Choroid plexus epithelial cell (primary cell): ENCODE data around the gene FSD1.

Experiments used
- DNase-seq: peaks from one replicate; pipeline ENCODE4 v3.0.0-alpha.2; 2010; ENCODE audit warnings: low read depth
- H3K4me3 ChIP-seq: 2 replicates; pipeline ENCODE4 v1.5.1; 2011; ENCODE audit warnings: low read depth, mild to moderate bottlenecking, control low read depth, low read length, moderate library complexity
- CTCF ChIP-seq: conservative IDR thresholded peaks from 2 replicates; pipeline ENCODE4 v1.5.1; 2011; ENCODE audit warnings: low read depth, mild to moderate bottlenecking, control low read depth, inconsistent platforms, low read length, moderate library complexity

FSD1 gene

GRCh38 chr19:4357095-4357797, 52.8 kb downstream of the FSD1 start:
- H3K4me3 ChIP-seq, result no peak overlapping the region
- no peak for TF ChIP-seq CTCF
- DNase-seq, result no peak

- DNase-seq, result no peak
- TF ChIP-seq CTCF, result no peak
- H3K4me3 ChIP-seq, result no peak overlapping the region
Measured at GRCh38 chr19:4357921-4358326, 53.5 kb downstream of the FSD1 start.

GRCh38 chr19:4358709-4359626, 54.6 kb downstream of the FSD1 start:
- DNase-seq, result no peak
- TF ChIP-seq CTCF, result no peak
- no peak overlapping the region for H3K4me3 ChIP-seq

GRCh38 chr19:4359627-4360000, 55.2 kb downstream of the FSD1 start:
- DNase-seq, result no peak
- H3K4me3 ChIP-seq, result no peak overlapping the region
- TF ChIP-seq CTCF, result no peak

GRCh38 chr19:4360081-4360569, 55.7 kb downstream of the FSD1 start:
- DNase-seq, result no peak
- no peak overlapping the region for H3K4me3 ChIP-seq
- no peak for TF ChIP-seq CTCF

- no peak overlapping the region for H3K4me3 ChIP-seq
- DNase-seq, result peak; percentile 21
- no peak for TF ChIP-seq CTCF
Measured at GRCh38 chr19:4360641-4361151, 56.3 kb downstream of the FSD1 start.
